Stimulated activated CD8-positive, alpha-beta memory T cell treated with anti-CD3 and anti-CD28 coated beads, Interleukin-12 subunit alpha, Interleukin-12 subunit beta, amount 100 ng/mL, for 24 hours (primary cell): ENCODE results near the gene FAM240A.

Experiments used
- DNase-seq: peaks from one replicate; pipeline ENCODE4 v3.0.0-alpha.2; 2020; ENCODE audit errors: extremely low read depth

Gene FAM240A

GRCh38 chr3:46674031-46674845 lies 61.9 kb downstream of the FAM240A start:
- no peak for DNase-seq

GRCh38 chr3:46675426-46675825 lies 63.1 kb downstream of the FAM240A start:
- DNase-seq = no peak
